SK-N-MC (cell line): ENCODE data around the gene BHMT2.

Experiments used
- DNase-seq: peaks from one replicate; pipeline ENCODE4 v3.0.0-alpha.2; 2011; ENCODE audit warnings: low read depth, low spot score
- H3K27ac ChIP-seq: fragments of 200-600 bp; sonication (generic); 2 replicates; pipeline ENCODE4 v1.5.1; 2016; ENCODE audit warnings: mixed run types
- H3K36me3 ChIP-seq: fragments of 200-600 bp; sonication (generic); 2 replicates; pipeline ENCODE4 v1.6.1; 2017; ENCODE audit warnings: antibody characterized with exemption, low read length, mixed read lengths; ENCODE audit not compliant: insufficient read depth
- H3K4me3 ChIP-seq: fragments of 200-600 bp; sonication (generic); 2 replicates; pipeline ENCODE4 v1.5.1; 2016
- H3K9ac ChIP-seq: fragments of 200-600 bp; sonication (generic); 2 replicates; pipeline ENCODE4 v1.8.0; 2017; ENCODE audit warnings: mixed run types, mixed read lengths; ENCODE audit not compliant: insufficient read length
- H3K9me3 ChIP-seq: fragments of 200-600 bp; sonication (generic); 2 replicates; pipeline ENCODE4 v1.6.1; 2017; ENCODE audit warnings: low read depth, mild to moderate bottlenecking, antibody characterized with exemption, low read length, moderate library complexity, mixed read lengths
- EZH2 ChIP-seq: fragments of 200-600 bp; sonication (generic); IDR thresholded peaks from one replicate; pipeline ENCODE4 v1.6.1; 2017; ENCODE audit warnings: antibody characterized with exemption
- FOXP2 ChIP-seq: optimal IDR thresholded peaks from 2 replicates; pipeline ENCODE3; 2011; ENCODE audit warnings: mild to moderate bottlenecking, moderate library complexity; ENCODE audit not compliant: insufficient read depth; ENCODE audit errors: extremely low read length, control extremely low read depth
- POLR2AphosphoS5 ChIP-seq: IDR thresholded peaks from 2 replicates; pipeline ENCODE4 v1.6.1; 2012; ENCODE audit warnings: mild to moderate bottlenecking, low read depth, low read length, borderline replicate concordance

Gene BHMT2

DNA sequence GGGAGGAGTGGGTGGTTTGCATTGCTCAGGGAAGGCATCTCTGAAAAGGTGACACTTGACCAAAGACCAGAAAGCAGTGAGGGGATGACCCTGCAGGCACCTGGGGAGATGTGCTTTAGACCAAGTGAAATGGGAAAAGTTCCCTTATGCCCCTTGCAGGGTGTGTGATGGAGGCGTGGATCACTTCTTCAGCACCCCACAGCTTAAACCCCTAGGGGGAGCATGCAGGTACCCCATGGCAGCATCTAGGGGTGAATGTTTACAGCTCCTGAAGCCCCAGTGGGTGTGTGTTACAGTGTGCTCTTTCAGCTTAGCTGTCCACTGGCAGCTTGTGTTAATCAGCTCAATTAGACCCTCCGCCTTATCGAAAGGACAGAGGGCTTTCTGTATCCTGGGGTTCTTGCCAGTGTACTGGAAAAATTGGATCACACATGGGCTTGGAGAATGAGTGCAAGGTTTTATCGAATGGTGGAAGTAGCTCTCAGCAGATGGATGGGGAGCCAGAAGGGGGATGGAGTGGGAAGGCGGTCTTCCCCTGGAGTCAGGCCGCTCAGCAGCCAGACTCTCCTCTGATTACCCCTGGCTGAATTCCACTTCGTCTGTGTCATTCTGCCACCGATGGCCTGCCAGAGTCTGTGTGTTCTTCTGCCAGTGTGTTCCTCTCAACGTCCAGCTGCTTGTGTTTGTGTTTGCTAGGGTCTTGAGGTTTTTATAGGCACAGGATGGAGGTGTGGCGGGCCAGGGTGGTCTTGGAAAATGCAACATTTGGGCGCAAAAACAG is 6.3 kb downstream of the BHMT2 start:
- TF ChIP-seq POLR2AphosphoS5 (no peak), EZH2 (no peak), FOXP2 (no peak)
- Histone ChIP-seq H3K36me3 (no peaks in the 10 kb centered on the region), H3K9ac (no peak overlapping the region), H3K4me3 (no peak overlapping the region), H3K9me3 (no peaks in the 10 kb centered on the region), H3K27ac (no peak overlapping the region)
- DNase-seq: no peak

DNA sequence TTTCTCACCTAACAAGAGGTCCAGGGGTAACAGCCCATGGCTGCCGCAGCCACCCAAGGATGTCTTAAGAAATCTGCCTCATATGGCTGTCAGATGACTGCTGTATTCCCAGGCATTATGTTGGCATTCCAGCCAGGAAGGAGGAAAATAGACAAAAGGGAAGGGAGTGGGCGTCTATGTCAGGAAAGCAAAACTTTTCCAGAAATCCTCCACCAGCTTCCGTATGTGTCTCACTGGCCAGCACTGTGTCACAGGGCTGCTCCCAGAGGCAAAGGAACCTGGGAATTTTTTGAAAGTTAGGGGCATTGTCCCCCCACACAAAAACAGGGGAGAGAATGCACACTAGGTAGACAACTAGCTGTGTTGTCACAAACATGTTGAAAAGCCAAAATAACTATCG is 7.3 kb downstream of the BHMT2 start:
- Histone ChIP-seq H3K9ac (no peak overlapping the region), H3K9me3 (no peaks in the 10 kb centered on the region)

DNA sequence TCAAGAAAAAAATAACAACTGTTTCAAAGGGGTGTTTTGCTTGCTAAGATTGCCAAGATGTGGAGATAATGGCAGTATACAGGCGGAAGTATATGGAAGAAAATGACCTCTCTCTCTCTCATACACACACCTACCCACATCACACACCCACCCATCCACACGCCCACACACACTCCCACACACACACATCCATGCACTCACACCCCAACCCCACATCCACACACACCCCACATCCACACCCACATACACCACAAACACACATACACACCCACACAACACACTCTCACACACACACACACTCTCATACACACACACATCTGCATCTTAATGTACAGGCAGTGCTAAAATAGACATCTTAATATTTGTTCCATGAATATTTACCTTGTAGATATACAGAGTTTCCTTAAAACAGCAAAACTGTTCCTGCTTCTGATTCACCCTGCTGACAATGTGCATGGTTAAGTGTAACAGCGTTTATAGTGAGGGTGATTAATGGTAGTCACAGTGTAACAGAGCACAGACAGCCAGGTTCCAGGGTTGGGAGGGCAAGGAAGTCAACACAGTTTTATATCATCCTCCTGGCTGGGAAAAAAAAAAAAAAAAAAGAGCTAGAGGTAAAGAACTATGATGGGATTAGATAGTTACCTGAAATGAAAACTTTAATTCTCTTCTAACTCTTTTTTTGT is 8.3 kb downstream of the BHMT2 start:
- DNase-seq: no peak
- H3K4me3 ChIP-seq: no peak overlapping the region
- no peak for TF ChIP-seq POLR2AphosphoS5
- no peak for TF ChIP-seq FOXP2
- no peak for TF ChIP-seq EZH2

More for the DNA sequence above, 7.3 kb downstream of the BHMT2 start:
- Histone ChIP-seq H3K27ac (no peak overlapping the region), H3K4me3 (no peak overlapping the region), H3K36me3 (no peaks in the 10 kb centered on the region)
- no peak for DNase-seq
- TF ChIP-seq EZH2 (no peak), FOXP2 (no peak), POLR2AphosphoS5 (no peak)

DNA sequence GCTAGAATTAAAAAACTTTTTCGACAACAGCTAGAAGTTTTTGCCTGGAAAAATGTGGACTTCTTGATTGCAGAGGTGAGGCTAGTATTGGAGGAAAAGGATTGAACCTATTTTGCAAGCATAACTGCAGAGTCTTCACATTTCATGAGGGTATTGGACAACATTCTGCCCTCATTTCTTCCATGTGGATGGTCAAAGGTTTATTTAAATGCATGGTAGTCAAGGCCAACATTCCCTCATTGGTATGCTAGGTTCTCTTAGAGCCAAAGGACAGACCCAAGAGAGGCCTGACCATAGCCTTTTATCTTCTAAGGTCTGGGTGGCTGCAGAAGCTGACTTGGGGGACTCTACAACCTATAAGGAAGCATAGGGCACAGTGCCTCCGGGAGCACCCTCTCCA is 11.2 kb downstream of the BHMT2 start:
- Histone ChIP-seq H3K9ac (no peak overlapping the region), H3K4me3 (no peak overlapping the region), H3K36me3 (no peaks in the 10 kb centered on the region), H3K27ac (no peak overlapping the region), H3K9me3 (no peaks in the 10 kb centered on the region)
- TF ChIP-seq EZH2 (no peak), POLR2AphosphoS5 (no peak), FOXP2 (no peak)
- no peak for DNase-seq

More for the DNA sequence above, 8.3 kb downstream of the BHMT2 start:
- no peak overlapping the region for H3K27ac ChIP-seq
- H3K9me3 ChIP-seq: no peaks in the 10 kb centered on the region
- H3K9ac ChIP-seq: no peak overlapping the region
- H3K36me3 ChIP-seq: no peaks in the 10 kb centered on the region

- Histone ChIP-seq H3K9ac (no peak overlapping the region), H3K4me3 (no peak overlapping the region), H3K27ac (no peak overlapping the region), H3K36me3 (no peaks in the 10 kb centered on the region), H3K9me3 (no peaks in the 10 kb centered on the region)
- TF ChIP-seq EZH2 (no peak), POLR2AphosphoS5 (no peak), FOXP2 (no peak)
- DNase-seq: no peak
Measured at GRCh38 chr5:79081779-79082178, 12.2 kb downstream of the BHMT2 start.

DNA sequence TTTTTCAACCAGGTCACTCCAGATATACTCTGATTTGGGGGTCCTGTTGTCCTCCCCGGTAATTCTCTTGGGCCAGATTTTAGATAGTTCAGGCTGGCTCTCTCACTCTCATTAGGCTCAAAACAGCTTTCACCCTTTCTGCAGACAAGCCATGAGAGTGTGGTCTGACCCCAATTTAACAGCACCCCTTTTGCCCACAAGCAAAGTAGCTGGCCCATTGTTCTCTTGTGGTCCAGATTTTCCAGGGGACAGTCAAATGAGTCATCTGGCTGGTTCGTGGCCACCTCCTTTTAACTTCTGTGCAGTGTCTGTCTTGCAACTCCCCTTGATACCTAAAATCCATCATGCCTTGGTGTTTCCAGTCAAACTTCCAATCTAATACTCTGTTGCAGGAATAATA is 16.5 kb downstream of the BHMT2 start:
- Histone ChIP-seq H3K4me3 (no peak overlapping the region), H3K36me3 (no peaks in the 10 kb centered on the region), H3K9me3 (no peaks in the 10 kb centered on the region), H3K27ac (no peak overlapping the region), H3K9ac (no peak overlapping the region)
- no peak for DNase-seq
- TF ChIP-seq EZH2: no peak
- TF ChIP-seq POLR2AphosphoS5: no peak
- TF ChIP-seq FOXP2: no peak

DNA sequence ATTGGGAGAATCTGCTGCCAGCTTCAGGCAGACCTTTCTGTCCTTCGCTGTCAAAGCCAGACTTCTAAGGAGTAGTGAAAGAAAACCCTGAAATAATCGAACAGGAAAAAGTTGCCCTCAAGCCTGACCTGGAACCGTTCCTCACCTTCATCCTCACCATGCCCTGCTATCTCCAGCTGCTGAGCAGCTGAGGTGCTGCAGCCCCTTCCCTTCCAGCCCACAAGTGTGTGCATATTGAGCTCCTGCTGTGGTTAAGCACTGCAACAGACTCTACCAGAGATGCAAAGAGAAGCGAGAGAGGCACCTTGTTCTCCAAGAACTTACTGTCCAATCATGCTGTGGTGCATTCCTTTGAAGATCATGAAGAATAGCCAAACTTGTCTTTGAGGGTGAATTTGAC is 18.9 kb downstream of the BHMT2 start:
- DNase-seq: no peak
- Histone ChIP-seq H3K4me3 (no peak overlapping the region), H3K9me3 (no peaks in the 10 kb centered on the region), H3K27ac (no peak overlapping the region), H3K9ac (no peak overlapping the region), H3K36me3 (no peaks in the 10 kb centered on the region)
- no peak for TF ChIP-seq EZH2
- TF ChIP-seq FOXP2: no peak
- TF ChIP-seq POLR2AphosphoS5: no peak

DNA sequence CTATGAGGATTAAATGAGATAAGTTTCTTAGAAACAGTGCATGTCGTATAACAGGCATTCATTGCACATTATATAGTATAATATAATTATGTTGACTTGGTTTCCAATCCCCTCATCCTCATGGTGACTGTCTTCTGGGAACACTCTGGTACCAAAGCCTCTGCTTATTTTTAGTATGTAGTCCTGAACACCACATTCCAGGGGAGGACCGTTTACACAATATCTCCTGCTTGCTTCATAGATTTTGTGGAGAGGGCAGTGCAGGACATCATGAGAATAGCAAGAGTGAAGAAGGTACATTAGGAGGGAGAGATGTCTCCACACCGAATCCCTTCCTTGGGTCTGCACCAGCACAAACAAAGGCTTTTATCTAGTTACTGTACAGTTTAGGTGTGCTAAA is 21.5 kb downstream of the BHMT2 start:
- no peaks in the 10 kb centered on the region for H3K36me3 ChIP-seq
- DNase-seq: no peak
- H3K27ac ChIP-seq: no peak overlapping the region
- H3K9me3 ChIP-seq: no peaks in the 10 kb centered on the region
- H3K9ac ChIP-seq: no peak overlapping the region
- no peak overlapping the region for H3K4me3 ChIP-seq
- TF ChIP-seq POLR2AphosphoS5 (no peak), EZH2 (no peak), FOXP2 (no peak)

GRCh38 chr5:79093762-79094161 is 24.2 kb downstream of the BHMT2 start:
- Histone ChIP-seq H3K9me3 (no peaks in the 10 kb centered on the region), H3K9ac (no peak overlapping the region), H3K36me3 (no peaks in the 10 kb centered on the region), H3K4me3 (no peak overlapping the region), H3K27ac (no peak overlapping the region)
- DNase-seq: no peak
- TF ChIP-seq FOXP2: no peak
- TF ChIP-seq POLR2AphosphoS5: no peak
- TF ChIP-seq EZH2: no peak
